Erythroblast (primary cell): Measurements from ENCODE around the gene C16orf74.

ENCODE experiments used
- GATA1 ChIP-seq: IDR thresholded peaks from 2 replicates; pipeline ENCODE4 v1.6.1; 2011; ENCODE audit warnings: low read depth, mild to moderate bottlenecking, control low read depth, low read length, moderate library complexity
- POLR2A ChIP-seq: IDR thresholded peaks from 2 replicates; pipeline ENCODE4 v1.6.1; 2011; ENCODE audit warnings: mild to moderate bottlenecking, low read length

- TF ChIP-seq POLR2A (no peak), GATA1 (no peak)
Measured at GRCh38 chr16:85690469-85691064, 60.3 kb downstream of the C16orf74 start.
